Esophagus muscularis mucosa (tissue), 3 donors: ENCODE data around the gene PRELID1.

Source experiments
- POLR2A ChIP-seq: fragments of 450-650 bp; IDR thresholded peaks from one replicate; pipeline ENCODE4 v1.6.1; 2017; ENCODE audit warnings: antibody characterized with exemption, moderate library complexity, mild to moderate bottlenecking, low read depth
- POLR2AphosphoS5 ChIP-seq, 2 donors: sonication (generic); formaldehyde crosslinking; IDR thresholded peaks; one replicate each; pipeline ENCODE4 v1.6.1; 2017; ENCODE audit warnings: antibody characterized with exemption in 2 of 2
- TF ChIP-seq, protein P1 (sequence below), 3 experiments: fragments of 200-600 bp in 2 of 3; fragments of 450-650 bp in 1 of 3; sonication (generic) in 2 of 3; IDR thresholded peaks; one replicate each; pipeline ENCODE4 v1.5.1; 2017 to 2019; ENCODE audit warnings: antibody characterized with exemption in 3 of 3, mild to moderate bottlenecking in 2 of 3, moderate library complexity in 1 of 3

- TF ChIP-seq, protein P1, sequence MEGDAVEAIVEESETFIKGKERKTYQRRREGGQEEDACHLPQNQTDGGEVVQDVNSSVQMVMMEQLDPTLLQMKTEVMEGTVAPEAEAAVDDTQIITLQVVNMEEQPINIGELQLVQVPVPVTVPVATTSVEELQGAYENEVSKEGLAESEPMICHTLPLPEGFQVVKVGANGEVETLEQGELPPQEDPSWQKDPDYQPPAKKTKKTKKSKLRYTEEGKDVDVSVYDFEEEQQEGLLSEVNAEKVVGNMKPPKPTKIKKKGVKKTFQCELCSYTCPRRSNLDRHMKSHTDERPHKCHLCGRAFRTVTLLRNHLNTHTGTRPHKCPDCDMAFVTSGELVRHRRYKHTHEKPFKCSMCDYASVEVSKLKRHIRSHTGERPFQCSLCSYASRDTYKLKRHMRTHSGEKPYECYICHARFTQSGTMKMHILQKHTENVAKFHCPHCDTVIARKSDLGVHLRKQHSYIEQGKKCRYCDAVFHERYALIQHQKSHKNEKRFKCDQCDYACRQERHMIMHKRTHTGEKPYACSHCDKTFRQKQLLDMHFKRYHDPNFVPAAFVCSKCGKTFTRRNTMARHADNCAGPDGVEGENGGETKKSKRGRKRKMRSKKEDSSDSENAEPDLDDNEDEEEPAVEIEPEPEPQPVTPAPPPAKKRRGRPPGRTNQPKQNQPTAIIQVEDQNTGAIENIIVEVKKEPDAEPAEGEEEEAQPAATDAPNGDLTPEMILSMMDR (IDR thresholded peaks at IDR 0.05) = no peak
- no peak for TF ChIP-seq POLR2A
- TF ChIP-seq POLR2AphosphoS5 (IDR thresholded peaks at IDR 0.05) = no peak
Observed at GRCh38 chr5:177308740-177309139, 5.1 kb downstream of the PRELID1 start.
